ENCODE results near the gene TMEM154.

- no peak for TF ChIP-seq POLR2A (IDR thresholded peaks at IDR 0.05; ENCODE audit: extremely low read depth, insufficient read length)
- no peak for TF ChIP-seq CTCF (IDR thresholded peaks at IDR 0.05; ENCODE audit: low read depth, low read length)
- TF ChIP-seq MAX (IDR thresholded peaks at IDR 0.05; ENCODE audit: low read depth, low read length): no peak
- TF ChIP-seq MYC (IDR thresholded peaks at IDR 0.05; ENCODE audit: low read depth, low read length): no peak
Measured at GRCh38 chr4:152708796-152709195, 29.0 kb upstream of the TMEM154 start.
